AG09309 (cell line): Measurements from ENCODE around the gene PRRT2.
A peak's percentile ranks its signal among the peaks of the same experiment; 100 is the strongest.
"Not testable (repeated sequence)": the region's sequence is repeated elsewhere in the genome, so short reads cannot be mapped to it uniquely, and the experiment has no call there.

Experiments used
- DNase-seq: peaks from one replicate; pipeline ENCODE4 v3.0.0-alpha.2; 2010; ENCODE audit warnings: low read depth
- H3K4me3 ChIP-seq: 2 replicates; pipeline ENCODE4 v1.5.1; 2011; ENCODE audit warnings: mild to moderate bottlenecking, low read depth, low read length, moderate library complexity; ENCODE audit not compliant: control insufficient read depth
- TF ChIP-seq, protein P1 (sequence below): IDR thresholded peaks from 2 replicates; pipeline ENCODE4 v1.5.1; 2011; ENCODE audit warnings: mild to moderate bottlenecking, low read depth, low read length, inconsistent platforms; ENCODE audit not compliant: insufficient read depth, control insufficient read depth; ENCODE audit errors: missing control alignments

The PRRT2 gene

DNA sequence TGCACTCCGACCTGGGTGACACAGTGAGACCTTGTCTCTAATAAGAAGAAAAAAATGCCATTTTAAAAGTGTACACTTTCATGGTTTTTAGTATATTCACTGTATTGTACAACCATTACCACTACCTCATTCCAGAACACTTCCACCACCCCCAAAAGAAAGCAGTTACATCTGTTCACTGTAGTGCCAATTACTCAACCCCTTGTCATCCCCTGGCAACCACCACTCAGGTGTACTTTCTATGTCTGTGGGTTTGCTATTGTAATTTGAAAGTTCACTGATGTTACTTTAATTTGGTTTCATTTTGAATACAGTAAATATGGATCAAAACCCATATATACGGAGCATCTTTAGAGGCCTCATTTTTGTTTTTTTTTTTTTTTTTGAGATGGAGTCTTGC lies 27.8 kb upstream of the PRRT2 start:
- DNase-seq: no peak
- TF ChIP-seq, protein P1, sequence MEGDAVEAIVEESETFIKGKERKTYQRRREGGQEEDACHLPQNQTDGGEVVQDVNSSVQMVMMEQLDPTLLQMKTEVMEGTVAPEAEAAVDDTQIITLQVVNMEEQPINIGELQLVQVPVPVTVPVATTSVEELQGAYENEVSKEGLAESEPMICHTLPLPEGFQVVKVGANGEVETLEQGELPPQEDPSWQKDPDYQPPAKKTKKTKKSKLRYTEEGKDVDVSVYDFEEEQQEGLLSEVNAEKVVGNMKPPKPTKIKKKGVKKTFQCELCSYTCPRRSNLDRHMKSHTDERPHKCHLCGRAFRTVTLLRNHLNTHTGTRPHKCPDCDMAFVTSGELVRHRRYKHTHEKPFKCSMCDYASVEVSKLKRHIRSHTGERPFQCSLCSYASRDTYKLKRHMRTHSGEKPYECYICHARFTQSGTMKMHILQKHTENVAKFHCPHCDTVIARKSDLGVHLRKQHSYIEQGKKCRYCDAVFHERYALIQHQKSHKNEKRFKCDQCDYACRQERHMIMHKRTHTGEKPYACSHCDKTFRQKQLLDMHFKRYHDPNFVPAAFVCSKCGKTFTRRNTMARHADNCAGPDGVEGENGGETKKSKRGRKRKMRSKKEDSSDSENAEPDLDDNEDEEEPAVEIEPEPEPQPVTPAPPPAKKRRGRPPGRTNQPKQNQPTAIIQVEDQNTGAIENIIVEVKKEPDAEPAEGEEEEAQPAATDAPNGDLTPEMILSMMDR: no peak
- no peak overlapping the region for H3K4me3 ChIP-seq

DNA sequence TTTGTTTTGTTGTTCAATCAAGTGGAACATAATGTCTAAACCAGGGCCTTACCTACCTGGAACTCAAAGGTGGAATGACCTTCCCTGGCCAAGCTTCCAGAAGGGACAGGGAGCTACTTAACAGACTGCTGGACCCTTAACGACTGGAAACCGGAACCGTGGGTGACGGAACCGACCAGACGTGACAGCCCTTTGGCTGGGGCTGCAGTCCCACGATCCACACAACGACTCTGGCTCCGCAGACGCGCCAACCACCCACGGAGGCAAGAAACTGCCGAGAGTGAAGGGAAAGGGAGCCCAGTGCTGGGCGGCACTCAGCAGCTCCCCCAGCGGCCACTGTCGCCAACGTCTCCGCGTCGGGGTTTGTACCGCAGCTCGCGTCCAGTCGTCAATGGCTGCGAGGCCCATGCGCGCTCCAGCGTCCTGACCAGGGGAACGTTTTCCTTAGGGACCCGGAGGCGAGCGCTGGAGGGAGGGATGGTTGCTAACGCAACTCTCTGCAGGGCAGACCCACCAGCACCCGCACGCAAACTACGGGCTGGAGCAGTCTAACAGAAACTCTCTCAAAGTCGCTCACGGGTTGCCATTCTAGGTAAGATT lies 27.0 kb upstream of the PRRT2 start:
- no peak overlapping the region for H3K4me3 ChIP-seq
- TF ChIP-seq, protein P1: peak; percentile 86
- DNase-seq: no peak

DNA sequence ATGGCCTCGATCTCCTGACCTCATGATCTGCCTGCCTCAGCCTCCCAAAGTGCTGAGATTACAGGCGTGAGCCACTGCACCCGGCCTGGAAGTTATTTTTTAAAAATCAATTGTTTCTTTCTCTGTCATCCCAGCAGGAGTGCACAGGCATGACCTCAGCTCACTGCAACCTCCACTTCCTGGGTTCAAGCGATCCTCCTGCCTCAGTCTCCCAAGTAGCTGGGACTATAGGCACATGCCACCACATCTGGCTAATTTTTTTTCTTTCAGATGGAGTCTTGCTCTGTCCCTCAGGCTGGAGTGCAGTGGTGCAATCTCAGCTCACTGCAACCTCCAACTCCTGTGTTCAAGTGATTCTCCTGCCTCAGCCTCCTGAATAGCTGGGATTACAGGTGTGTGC lies 24.8 kb upstream of the PRRT2 start:
- DNase-seq, H3K4me3 ChIP-seq: not testable (repeated sequence)

DNA sequence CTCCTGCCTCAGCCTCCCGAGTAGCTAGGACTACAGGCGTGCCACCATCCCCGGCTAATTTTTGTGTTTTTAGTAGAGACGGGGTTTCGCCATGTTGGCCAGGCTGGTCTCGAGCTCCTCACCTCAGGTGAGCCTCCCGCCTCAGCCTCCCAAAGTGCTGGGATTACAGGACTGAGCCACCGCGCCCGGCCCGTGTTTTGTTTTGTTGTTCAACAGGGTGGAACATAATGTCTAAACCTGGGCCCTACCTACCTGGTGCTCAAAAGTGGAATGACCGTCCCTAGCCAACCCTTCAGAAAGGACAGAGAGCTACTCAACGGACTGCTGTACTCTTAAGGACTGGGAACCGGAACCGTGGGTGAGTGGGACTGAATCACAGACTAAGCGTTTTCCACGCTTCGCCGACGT lies 22.2 kb upstream of the PRRT2 start:
- DNase-seq: no peak
- peak overlapping the region; percentile 72 for H3K4me3 ChIP-seq
- TF ChIP-seq, protein P1: no peak

DNA sequence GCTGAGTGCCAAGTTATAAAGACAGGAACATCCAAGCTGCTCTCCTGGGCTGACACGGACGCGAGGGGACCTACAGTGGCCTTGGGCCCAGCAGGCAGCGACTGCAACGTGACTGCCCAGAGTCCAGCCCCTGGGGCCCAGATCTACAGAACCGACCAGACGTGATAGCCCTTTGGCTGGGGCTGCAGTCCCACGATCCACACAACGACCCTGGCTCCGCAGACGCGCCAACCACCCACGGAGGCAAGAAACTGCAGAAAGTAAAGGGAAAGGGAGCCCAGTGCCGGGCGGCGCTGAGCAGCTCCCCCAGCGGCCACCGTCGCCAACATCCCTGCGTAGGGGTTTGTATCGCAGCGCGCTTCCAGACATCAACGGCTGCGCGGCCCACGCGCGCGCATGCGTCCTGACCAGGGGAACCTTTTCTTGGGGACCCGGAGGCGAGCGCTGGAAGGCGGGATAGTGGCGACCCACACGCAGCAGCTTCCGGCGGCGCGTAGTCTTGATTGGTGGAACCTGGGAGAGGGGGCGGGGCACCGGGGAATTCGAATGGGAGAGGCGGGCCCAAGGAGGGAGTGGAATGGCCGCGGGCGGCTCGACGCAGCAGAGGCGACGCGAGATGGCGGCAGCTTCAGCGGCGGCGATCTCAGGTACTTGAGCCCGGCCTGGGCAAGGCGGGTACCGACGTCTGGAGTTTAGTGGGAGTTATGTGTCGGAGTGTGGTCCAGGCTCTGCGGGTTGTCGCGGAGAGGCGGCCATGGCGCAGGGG lies 21.6 kb upstream of the PRRT2 start, which contains the start of gene KIF22:
KIF22 (plus strand) TSS at position 569 of the 766 bp plus-strand sequence; CDS start at position 578, 9 bp downstream.
- peak within 1 kb of the TSS; percentile 72 for H3K4me3 ChIP-seq
- TF ChIP-seq, protein P1: peak; percentile 77
- peak; percentile 93 for DNase-seq

DNA sequence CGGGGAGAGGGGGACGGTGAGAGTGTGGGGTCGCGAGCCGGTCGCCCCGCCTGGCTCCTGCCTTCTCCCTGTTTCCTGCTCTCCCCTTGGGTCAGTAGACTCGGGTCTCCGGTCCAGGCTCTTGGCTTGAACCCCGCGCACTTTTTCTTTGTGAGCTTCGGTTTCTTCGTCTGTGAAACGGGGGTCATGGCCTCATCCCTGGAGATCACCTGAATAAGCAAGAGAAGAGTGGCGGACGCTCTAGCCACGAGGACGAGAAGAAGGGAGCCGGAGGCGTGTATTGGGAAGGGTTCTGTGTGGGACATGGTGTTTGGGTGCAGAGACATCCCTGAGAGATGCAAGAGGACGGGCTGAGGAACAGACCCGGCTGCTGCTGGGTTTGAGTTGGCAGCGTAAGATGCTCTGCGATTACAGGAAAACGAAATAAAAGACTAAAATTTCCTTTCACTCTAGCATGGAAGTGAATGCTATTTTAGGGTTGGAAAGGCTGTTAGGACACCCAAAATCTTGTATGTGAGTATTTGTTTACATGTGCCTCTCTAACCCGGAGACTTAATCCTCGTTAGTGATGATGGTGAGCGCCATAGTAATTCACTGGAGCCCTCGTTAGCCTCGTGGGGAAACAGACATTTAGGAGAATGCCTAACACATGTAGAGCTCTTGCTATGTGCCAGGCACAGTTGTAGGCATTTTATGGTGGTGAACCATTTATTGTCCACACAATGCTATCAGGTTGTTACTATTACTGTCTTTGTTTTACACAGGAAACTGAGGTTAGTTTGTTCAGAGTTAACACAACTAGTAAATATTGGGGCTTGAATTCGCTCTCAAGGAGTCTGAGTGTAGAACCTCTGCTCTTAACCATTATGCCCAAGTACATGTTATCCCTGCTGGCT lies 20.8 kb upstream of the PRRT2 start:
- DNase-seq: no peak
- TF ChIP-seq, protein P1: no peak

More for the DNA sequence above, 20.8 kb upstream of the PRRT2 start:
- peak overlapping the region; percentile 72 for H3K4me3 ChIP-seq
